H9 (cell line): Measurements from ENCODE around the gene TACR2. TPM values are rescaled to one million over a fixed set of nuclear protein-coding genes. Genes with fewer than 3 reads are reported as not detected.

Experiments
- DNase-seq: peaks from one replicate; pipeline ENCODE4 v3.0.0-alpha.2; 2017
- H2AFZ ChIP-seq: one replicate; pipeline ENCODE4 v1.6.1; 2013; ENCODE audit warnings: mild to moderate bottlenecking, low read length, control low read depth, moderate library complexity
- H2AK5ac ChIP-seq: 2 replicates; pipeline ENCODE4 v1.6.1; 2013; ENCODE audit warnings: low read length, control low read depth, mixed read lengths; ENCODE audit not compliant: insufficient read length
- H2BK120ac ChIP-seq: one replicate; pipeline ENCODE4 v1.6.1; 2013; ENCODE audit warnings: low read depth, mild to moderate bottlenecking, low read length, control low read depth, inconsistent platforms; ENCODE audit not compliant: poor library complexity, severe bottlenecking
- H2BK12ac ChIP-seq: 2 replicates; pipeline ENCODE4 v1.6.1; 2013; ENCODE audit warnings: low read length, control low read depth, mixed read lengths, low read depth; ENCODE audit not compliant: insufficient read length
- H2BK15ac ChIP-seq: 2 replicates; pipeline ENCODE4 v1.6.1; 2013; ENCODE audit warnings: low read depth, low read length, control low read depth
- H2BK20ac ChIP-seq: one replicate; pipeline ENCODE4 v1.6.1; 2013; ENCODE audit warnings: low read depth, mild to moderate bottlenecking, low read length, control low read depth, inconsistent platforms; ENCODE audit not compliant: poor library complexity, severe bottlenecking
- H2BK5ac ChIP-seq: 2 replicates; pipeline ENCODE4 v1.6.1; 2013; ENCODE audit warnings: low read length, control low read depth, mixed read lengths; ENCODE audit not compliant: insufficient read length
- H3K14ac ChIP-seq: 2 replicates; pipeline ENCODE4 v1.6.1; 2013; ENCODE audit warnings: low read length, control low read depth; ENCODE audit not compliant: insufficient read depth
- H3K18ac ChIP-seq: 2 replicates; pipeline ENCODE4 v1.6.1; 2013; ENCODE audit warnings: low read depth, mild to moderate bottlenecking, mixed read lengths, low read length, control low read depth; ENCODE audit not compliant: insufficient read length
- H3K23ac ChIP-seq: 2 replicates; pipeline ENCODE4 v1.6.1; 2013; ENCODE audit warnings: low read length, control low read depth, mixed read lengths, low read depth; ENCODE audit not compliant: insufficient read length
- H3K23me2 ChIP-seq: 2 replicates; pipeline ENCODE4 v1.6.1; 2013; ENCODE audit warnings: low read depth, mild to moderate bottlenecking, mixed read lengths, low read length, control low read depth; ENCODE audit not compliant: insufficient read length, poor library complexity, severe bottlenecking
- H3K27ac ChIP-seq: 2 replicates; pipeline ENCODE4 v1.5.1; 2013; ENCODE audit warnings: low read length, control low read depth, mixed read lengths, low read depth; ENCODE audit not compliant: insufficient read length
- H3K27me3 ChIP-seq: 2 replicates; pipeline ENCODE4 v1.6.1; 2013; ENCODE audit warnings: low read length, control low read depth, inconsistent platforms; ENCODE audit not compliant: insufficient read depth
- H3K4ac ChIP-seq: 2 replicates; pipeline ENCODE4 v1.6.1; 2013; ENCODE audit warnings: low read depth, mild to moderate bottlenecking, control low read depth, inconsistent platforms, low read length, moderate library complexity
- H3K4me1 ChIP-seq: 2 replicates; pipeline ENCODE4 v1.6.1; 2013; ENCODE audit warnings: low read length, control low read depth, inconsistent platforms; ENCODE audit not compliant: insufficient read depth
- H3K4me2 ChIP-seq: 2 replicates; pipeline ENCODE4 v1.6.1; 2013; ENCODE audit warnings: low read length, control low read depth, mixed read lengths; ENCODE audit not compliant: insufficient read length, insufficient read depth
- H3K56ac ChIP-seq: 2 replicates; pipeline ENCODE4 v1.6.1; 2013; ENCODE audit warnings: low read depth, mild to moderate bottlenecking, mixed read lengths, low read length, control low read depth; ENCODE audit not compliant: insufficient read length
- H3K79me1 ChIP-seq: 2 replicates; pipeline ENCODE4 v1.6.1; 2013; ENCODE audit warnings: low read depth, mild to moderate bottlenecking, moderate library complexity, low read length, control low read depth, inconsistent platforms; ENCODE audit not compliant: insufficient read depth, poor library complexity, severe bottlenecking
- H3K79me2 ChIP-seq: 2 replicates; pipeline ENCODE4 v1.6.1; 2013; ENCODE audit warnings: low read length, control low read depth, inconsistent platforms; ENCODE audit not compliant: insufficient read depth
- H3K9ac ChIP-seq: 2 replicates; pipeline ENCODE4 v1.6.1; 2013; ENCODE audit warnings: low read length, control low read depth, mixed read lengths; ENCODE audit not compliant: insufficient read length; ENCODE audit errors: extremely low read depth
- H3K9me3 ChIP-seq: one replicate; pipeline ENCODE4 v1.6.1; 2013; ENCODE audit warnings: low read depth, low read length, inconsistent platforms; ENCODE audit not compliant: control insufficient read depth
- H3T11ph ChIP-seq: one replicate; pipeline ENCODE4 v1.6.1; 2013; ENCODE audit warnings: mild to moderate bottlenecking, low read length, control low read depth, inconsistent platforms
- H4K20me1 ChIP-seq: one replicate; pipeline ENCODE4 v1.6.1; 2013; ENCODE audit not compliant: control insufficient read depth, insufficient read length, insufficient read depth
- H4K5ac ChIP-seq: 2 replicates; pipeline ENCODE4 v1.6.1; 2013; ENCODE audit warnings: low read depth, mild to moderate bottlenecking, mixed read lengths, low read length, control low read depth; ENCODE audit not compliant: insufficient read length
- H4K8ac ChIP-seq: replicated peaks from 2 replicates; pipeline ENCODE4 v1.6.1; 2013; ENCODE audit warnings: low read length, control low read depth, mixed read lengths, low read depth; ENCODE audit not compliant: insufficient read length
- H4K91ac ChIP-seq: 2 replicates; pipeline ENCODE4 v1.6.1; 2013; ENCODE audit warnings: low read depth, mild to moderate bottlenecking, moderate library complexity, mixed read lengths, low read length, control low read depth; ENCODE audit not compliant: insufficient read length
- H3K27ac Mint-ChIP-seq, 3 experiments: 2 replicates in 2 of 3; 3 replicates in 1 of 3; pipeline ENCODE4 v1.8.0; 2020 to 2021; ENCODE audit warnings: mixed read lengths in 3 of 3, mild to moderate bottlenecking in 1 of 3, moderate library complexity in 1 of 3
- H3K27me3 Mint-ChIP-seq: 2 replicates; pipeline ENCODE4 v1.8.0; 2021; ENCODE audit warnings: low read depth, mild to moderate bottlenecking, moderate library complexity, mixed read lengths
- H3K36me3 Mint-ChIP-seq, 3 experiments: 2 replicates in 2 of 3; 3 replicates in 1 of 3; pipeline ENCODE4 v1.8.0; 2020 to 2021; ENCODE audit warnings: low read depth in 3 of 3, mixed read lengths in 3 of 3; ENCODE audit not compliant: insufficient read depth in 1 of 3
- H3K4me1 Mint-ChIP-seq, 2 experiments: 2 replicates each; pipeline ENCODE4 v1.8.0; 2020; ENCODE audit warnings: mixed read lengths in 2 of 2
- H3K4me3 Mint-ChIP-seq, 2 experiments: 2 replicates in 1 of 2; 3 replicates in 1 of 2; pipeline ENCODE4 v1.8.0; 2020 to 2021; ENCODE audit warnings: mild to moderate bottlenecking in 2 of 2, mixed read lengths in 2 of 2, moderate library complexity in 1 of 2
- H3K9me3 Mint-ChIP-seq, 2 experiments: 2 replicates in 1 of 2; 3 replicates in 1 of 2; pipeline ENCODE4 v1.8.0; 2020; ENCODE audit warnings: mild to moderate bottlenecking in 2 of 2, mixed read lengths in 2 of 2, moderate library complexity in 1 of 2
- WGBS: extraction: QIAGEN DNeasy Blood & Tissue Kit; methylation state at CpG from one replicate; pipeline ENCODE4 v1.1.7; 2013; ENCODE audit warnings: missing lambda C conversion rate, low lambda C conversion rate, mixed read lengths; ENCODE audit not compliant: insufficient read length; ENCODE audit errors: extremely low coverage; 5-methylcytosine and 5-hydroxymethylcytosine counted together
- total RNA-seq: library from RNA; stranded (reverse); gene quantifications from 2 replicates; pipeline ENCODE4 v1.2.1, GENCODE V29; 2021
- TF ChIP-seq, protein P1 (sequence below): fragments of 200-600 bp; sonication (generic); conservative IDR thresholded peaks from 3 replicates; pipeline ENCODE4 v1.8.0; 2021; ENCODE audit warnings: antibody characterized with exemption, mild to moderate bottlenecking

TACR2 gene
- total RNA-seq, 1 experiment from 2014 or later: not detected

DNA sequence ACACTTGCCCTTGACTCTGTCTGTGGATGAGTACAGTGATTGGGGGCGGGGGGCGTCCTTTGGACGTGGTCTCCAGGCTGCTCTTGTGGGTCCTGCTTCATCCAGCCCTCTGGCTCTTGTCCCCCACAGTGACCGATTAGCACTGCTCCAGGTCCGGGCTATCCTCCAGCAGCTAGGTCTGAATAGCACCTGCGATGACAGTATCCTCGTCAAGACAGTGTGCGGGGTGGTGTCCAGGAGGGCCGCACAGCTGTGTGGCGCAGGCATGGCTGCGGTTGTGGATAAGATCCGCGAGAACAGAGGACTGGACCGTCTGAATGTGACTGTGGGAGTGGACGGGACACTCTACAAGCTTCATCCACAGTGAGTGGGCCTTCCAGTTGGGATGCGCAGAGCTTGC is 18.3 kb downstream of the TACR2 start:
- Histone ChIP-seq H2BK12ac (no peak overlapping the region), H2BK20ac (no peak overlapping the region), H3K56ac (no peak overlapping the region), H3K9ac (no peak overlapping the region), H2BK120ac (no peak overlapping the region), H2AFZ (no peak overlapping the region), H4K91ac (no peak overlapping the region), H3K27me3 (no peaks in the 10 kb centered on the region), H3K27ac (no peak overlapping the region), H2BK5ac (no peak overlapping the region), H3K79me1 (no peaks in the 10 kb centered on the region), H4K5ac (no peak overlapping the region), H3K23ac (no peak overlapping the region), H3K4ac (no peak overlapping the region), H4K8ac (no peak overlapping the region), H2BK15ac (no peak overlapping the region), H3K18ac (no peak overlapping the region), H3K23me2 (no peaks in the 10 kb centered on the region), H3K9me3 (no peaks in the 10 kb centered on the region), H3K14ac (no peak overlapping the region), H3K4me2 (no peak overlapping the region), H3T11ph (no peak overlapping the region), H4K20me1 (no peaks in the 10 kb centered on the region), H2AK5ac (no peak overlapping the region), H3K79me2 (no peaks in the 10 kb centered on the region), H3K4me1 (no peaks in the 10 kb centered on the region)
- H3K9me3 Mint-ChIP-seq: no peaks in the 10 kb centered on the region
- no peaks in the 10 kb centered on the region for H3K27me3 Mint-ChIP-seq
- no peak for DNase-seq
- H3K4me3 Mint-ChIP-seq: no peak overlapping the region
- TF ChIP-seq, protein P1, sequence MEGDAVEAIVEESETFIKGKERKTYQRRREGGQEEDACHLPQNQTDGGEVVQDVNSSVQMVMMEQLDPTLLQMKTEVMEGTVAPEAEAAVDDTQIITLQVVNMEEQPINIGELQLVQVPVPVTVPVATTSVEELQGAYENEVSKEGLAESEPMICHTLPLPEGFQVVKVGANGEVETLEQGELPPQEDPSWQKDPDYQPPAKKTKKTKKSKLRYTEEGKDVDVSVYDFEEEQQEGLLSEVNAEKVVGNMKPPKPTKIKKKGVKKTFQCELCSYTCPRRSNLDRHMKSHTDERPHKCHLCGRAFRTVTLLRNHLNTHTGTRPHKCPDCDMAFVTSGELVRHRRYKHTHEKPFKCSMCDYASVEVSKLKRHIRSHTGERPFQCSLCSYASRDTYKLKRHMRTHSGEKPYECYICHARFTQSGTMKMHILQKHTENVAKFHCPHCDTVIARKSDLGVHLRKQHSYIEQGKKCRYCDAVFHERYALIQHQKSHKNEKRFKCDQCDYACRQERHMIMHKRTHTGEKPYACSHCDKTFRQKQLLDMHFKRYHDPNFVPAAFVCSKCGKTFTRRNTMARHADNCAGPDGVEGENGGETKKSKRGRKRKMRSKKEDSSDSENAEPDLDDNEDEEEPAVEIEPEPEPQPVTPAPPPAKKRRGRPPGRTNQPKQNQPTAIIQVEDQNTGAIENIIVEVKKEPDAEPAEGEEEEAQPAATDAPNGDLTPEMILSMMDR: no peak
- no CpG with 5 or more reads among the region's 16 CpGs for WGBS
- H3K27ac Mint-ChIP-seq: peak overlapping the region in 2 of 3 experiments; percentile 19 to 34; a peak in 1 of 7 replicates
- no peaks in the 10 kb centered on the region for H3K4me1 Mint-ChIP-seq
- peaks cover 43 to 62% (median 50%) of the 10 kb centered on the region in 3 experiments for H3K36me3 Mint-ChIP-seq
